HepG2 (cell line): ENCODE results near the gene PNRC1. TPM values are rescaled to one million over a fixed set of nuclear protein-coding genes. Genes with fewer than 3 reads are reported as not detected.
"Not testable (repeated sequence)": the region's sequence is repeated elsewhere in the genome, so short reads cannot be mapped to it uniquely, and the experiment has no call there.

Experiments used
- ATAC-seq: fragments of 200-7000 bp; cut with Tn5 transposase; 3 replicates; pipeline ENCODE4 v1.9.1; 2020; ENCODE audit warnings: mild to moderate bottlenecking, moderate library complexity
- BruUV-seq: library from RNA; stranded (reverse); fragments of 400-500 nt; replicated peaks from 2 replicates; lab custom pipeline; 2021; lab: Mats Ljungman, UMichigan
- CTCF ChIA-PET: fragments of 300-600 bp; formaldehyde crosslinking; extraction: SDS; loops from one replicate; lab custom pipeline; 2021; ENCODE audit warnings: low total read pairs, inconsistent platforms, low intra/inter-chr PET ratio; lab: Yijun Ruan, JAX
- POLR2A ChIA-PET: fragments of 350-600 bp; sonication (Branson Sonifier 250); formaldehyde crosslinking; loops from one replicate; lab custom pipeline; 2020; ENCODE audit warnings: antibody characterized with exemption, inconsistent platforms; lab: Yijun Ruan, JAX
- DNase-seq: peaks from one replicate; pipeline ENCODE4 v3.0.0-alpha.2; 2015; ENCODE audit warnings: low spot score
- FAIRE-seq: peaks from 3 replicates; lab custom pipeline; 2011; peaks lifted over from hg19 to GRCh38; lab: Jason Lieb, UNC
- H2AFZ ChIP-seq: one replicate; pipeline ENCODE4 v1.6.1; 2011; ENCODE audit warnings: low read length, inconsistent platforms
- H3K27ac ChIP-seq: fragments of 300-600 bp; 3 replicates; pipeline ENCODE4 v1.8.0; 2011; ENCODE audit warnings: mixed run types, mild to moderate bottlenecking, mixed read lengths, low read length, inconsistent platforms; ENCODE audit not compliant: insufficient read depth; ENCODE audit errors: extremely low read length
- H3K27me3 ChIP-seq, 2 experiments: fragments of 200-600 bp in 1 of 2; 2 replicates in 1 of 2; 3 replicates in 1 of 2; pipeline versions ENCODE4 v1.6.0 to v1.8.0; 2011; ENCODE audit warnings: low read length in 2 of 2, mild to moderate bottlenecking in 2 of 2, moderate library complexity in 2 of 2, inconsistent platforms in 1 of 2; ENCODE audit not compliant: insufficient read depth in 2 of 2, control insufficient read depth in 1 of 2
- H3K36me3 ChIP-seq, 2 experiments: fragments of 200-600 bp in 1 of 2; replicated peaks in 1 of 2; 2 replicates in 1 of 2; 3 replicates in 1 of 2; pipeline versions ENCODE4 v1.5.1 to v1.8.0; 2011; ENCODE audit warnings: low read length in 2 of 2, inconsistent platforms in 1 of 2; ENCODE audit not compliant: insufficient read depth in 2 of 2, control insufficient read depth in 1 of 2
- H3K4me1 ChIP-seq: 2 replicates; pipeline ENCODE4 v1.5.1; 2012; ENCODE audit warnings: low read length, inconsistent platforms; ENCODE audit not compliant: insufficient read depth
- H3K4me2 ChIP-seq: 2 replicates; pipeline ENCODE4 v1.6.0; 2011; ENCODE audit warnings: low read depth, low read length, inconsistent platforms
- H3K4me3 ChIP-seq, 3 experiments: fragments of 200-600 bp in 1 of 3; sonication (generic), shearing (Covaris generic) in 1 of 3; replicated peaks in 1 of 3; 2 replicates each; pipeline ENCODE4 v1.5.1; 2011 to 2016; ENCODE audit warnings: low read length in 3 of 3, inconsistent platforms in 2 of 3, low read depth in 2 of 3, mild to moderate bottlenecking in 2 of 3, control low read depth in 1 of 3, mixed read lengths in 1 of 3; ENCODE audit not compliant: insufficient read depth in 1 of 3
- H3K79me2 ChIP-seq: one replicate; pipeline ENCODE4 v1.6.1; 2011; ENCODE audit warnings: low read length, inconsistent platforms; ENCODE audit not compliant: insufficient read depth
- H3K9ac ChIP-seq: 2 replicates; pipeline ENCODE4 v1.6.0; 2011; ENCODE audit warnings: mild to moderate bottlenecking, low read depth, low read length, inconsistent platforms; ENCODE audit not compliant: insufficient read depth
- H3K9me3 ChIP-seq: 2 replicates; pipeline ENCODE4 v1.5.1; 2012; ENCODE audit warnings: mild to moderate bottlenecking, low read length
- H4K20me1 ChIP-seq: 2 replicates; pipeline ENCODE4 v1.6.0; 2011; ENCODE audit warnings: inconsistent platforms, mild to moderate bottlenecking, low read length, moderate library complexity; ENCODE audit not compliant: insufficient read depth
- ARNT2 ChIP-seq: sonication (generic); formaldehyde crosslinking; IDR thresholded peaks from 2 replicates; pipeline ENCODE4 v1.8.0; 2022; ENCODE audit warnings: mild to moderate bottlenecking, low read depth, missing genetic modification reagents, moderate library complexity
- GLMP ChIP-seq: sonication (generic); formaldehyde crosslinking; IDR thresholded peaks from 2 replicates; pipeline ENCODE4 v1.9.0; 2021; ENCODE audit warnings: missing genetic modification reagents, mild to moderate bottlenecking, borderline replicate concordance
- GMEB1 ChIP-seq: sonication (generic); formaldehyde crosslinking; IDR thresholded peaks from 2 replicates; pipeline ENCODE4 v1.5.1; 2020; ENCODE audit warnings: missing genetic modification reagents, mild to moderate bottlenecking, borderline replicate concordance
- MAFK ChIP-seq, 2 experiments: IDR thresholded peaks in 1 of 2; conservative IDR thresholded peaks in 1 of 2; 2 replicates each; pipeline ENCODE4 v1.6.1; 2011; ENCODE audit warnings: improper control_type of control experiment in 2 of 2, low read length in 2 of 2
- NAIF1 ChIP-seq: sonication (generic); formaldehyde crosslinking; IDR thresholded peaks from 2 replicates; pipeline ENCODE4 v1.5.0; 2020; ENCODE audit warnings: mild to moderate bottlenecking, missing genetic modification reagents, borderline replicate concordance
- ZNF281 ChIP-seq: sonication (generic); formaldehyde crosslinking; IDR thresholded peaks from 2 replicates; pipeline ENCODE4 v1.4.0; 2020; ENCODE audit warnings: missing genetic modification reagents, borderline replicate concordance
- ZNF343 ChIP-seq: sonication (generic); formaldehyde crosslinking; IDR thresholded peaks from 2 replicates; pipeline ENCODE4 v1.4.0; 2020; ENCODE audit warnings: mild to moderate bottlenecking, missing genetic modification reagents
- ZNF558 ChIP-seq: sonication (generic); formaldehyde crosslinking; IDR thresholded peaks from 2 replicates; pipeline ENCODE4 v1.9.0; 2022; ENCODE audit warnings: mild to moderate bottlenecking, missing genetic modification reagents, borderline replicate concordance
- ZNF672 ChIP-seq: sonication (generic); formaldehyde crosslinking; IDR thresholded peaks from 2 replicates; pipeline ENCODE4 v1.8.1; 2022; ENCODE audit warnings: missing genetic modification reagents
- ZNF703 ChIP-seq: sonication (generic); formaldehyde crosslinking; IDR thresholded peaks from 2 replicates; pipeline ENCODE4 v1.5.1; 2020; ENCODE audit warnings: missing genetic modification reagents, mild to moderate bottlenecking, moderate library complexity, borderline replicate concordance
- WGBS: methylation state at CpG from one replicate; pipeline ENCODE4 v1.1.6; 2017; ENCODE audit warnings: low lambda C conversion rate; 5-methylcytosine and 5-hydroxymethylcytosine counted together
- in situ Hi-C: cut with HindIII; loops from 2 replicates; pipeline ENCODE4 v1.10.0; 2017; ENCODE audit warnings: low pct_unique_long_range_greater_than_20kb; ENCODE audit not compliant: extremely low pct_ligation_motif_present
- intact Hi-C: fragments of 100-400 bp; cut with micrococcal nuclease; formaldehyde crosslinking; loops from one replicate; pipeline ENCODE4 v1.10.0; 2022; ENCODE audit not compliant: unreplicated experiment
- polyA plus RNA-seq, 8 experiments: library from polyadenylated mRNA; depleted of rRNA in 3 of 8; stranded (reverse) in 7 of 8; unstranded in 1 of 8; fragments of >200 nt; fragmentation: Illumina TruSeq in 4 of 8; extraction: Trizol in 4 of 8; gene quantifications; 2 replicates each; pipeline versions ENCODE4 v1.2.1 to v1.2.3, GENCODE V29; 2011 to 2016; ENCODE audit warnings: low read depth in 4 of 8, missing spikeins in 1 of 8, mixed read lengths in 1 of 8; ENCODE audit not compliant: insufficient read depth in 1 of 8
- total RNA-seq, 5 experiments: library from RNA; depleted of rRNA; stranded (reverse); fragments of >200 nt; fragmentation: Illumina TruSeq; extraction: Trizol; gene quantifications; 2 replicates each; pipeline ENCODE4 v1.2.3, GENCODE V29; 2016; ENCODE audit warnings: low read depth in 1 of 5

PNRC1 gene
- total and polyA plus RNA-seq, 2 of the 13 experiments (the other 11 are each of a cell fraction or from before 2014, with no cell fraction given): 17.6 to 36.0 TPM

- intact Hi-C loops (no loop called here), in situ Hi-C loops (no loop called here)
- H2AFZ ChIP-seq: no peak overlapping the region
- H3K9me3 ChIP-seq: no peaks in the 10 kb centered on the region
- H3K4me2 ChIP-seq: no peak overlapping the region
- no peaks in the 10 kb centered on the region for H3K79me2 ChIP-seq
- H3K27ac ChIP-seq: no peak overlapping the region
- TF ChIP-seq NAIF1 (CRISPR knock-in tag): no peak
- TF ChIP-seq GLMP (CRISPR knock-in tag): no peak
- no peak for TF ChIP-seq ZNF343 (CRISPR knock-in tag)
- no peak for TF ChIP-seq ZNF672 (CRISPR knock-in tag)
- TF ChIP-seq ZNF558 (CRISPR knock-in tag): no peak
- TF ChIP-seq ARNT2 (CRISPR knock-in tag): no peak
- TF ChIP-seq MAFK (conservative IDR thresholded peaks at IDR 0.05 in 1 of 2, IDR thresholded peaks at IDR 0.05 in 1 of 2; ENCODE audit: low read length in 2 of 2): no peak
- TF ChIP-seq GMEB1 (CRISPR knock-in tag): no peak
- TF ChIP-seq ZNF281: no peak
- no peak for TF ChIP-seq ZNF703
- DNase-seq: no peak
- H3K4me3 ChIP-seq: no peak overlapping the region
- ChIA-PET POLR2A (no interaction called here), CTCF (no interaction called here)
- BruUV-seq: no TSS peak
- no peaks in the 10 kb centered on the region for H4K20me1 ChIP-seq
- no peaks in the 10 kb centered on the region for H3K27me3 ChIP-seq
- no peaks in the 10 kb centered on the region for H3K36me3 ChIP-seq
- no peak for FAIRE-seq
- H3K9ac ChIP-seq: no peak overlapping the region
- no peak for ATAC-seq
- H3K4me1 ChIP-seq: peaks cover 20% of the 10 kb centered on the region
- WGBS: 82% methylated on average over 1 of the region's 1 CpG
Measured at GRCh38 chr6:89063881-89064280, 16.7 kb upstream of the PNRC1 start.

- CTCF ChIA-PET, H3K9ac ChIP-seq, DNase-seq, ATAC-seq, H3K79me2 ChIP-seq, H2AFZ ChIP-seq, BruUV-seq, H3K36me3 ChIP-seq, intact Hi-C loops, H3K4me2 ChIP-seq, in situ Hi-C loops, FAIRE-seq, H3K27me3 ChIP-seq, H4K20me1 ChIP-seq, H3K4me3 ChIP-seq, H3K9me3 ChIP-seq, H3K27ac ChIP-seq: not testable (repeated sequence)
- peaks cover 29% of the 10 kb centered on the region for H3K4me1 ChIP-seq
- WGBS: no CpG with 5 or more reads among the region's 22 CpGs
- POLR2A ChIA-PET: interaction anchor here (1.2 to 8.6 kb wide), 2 partner anchors 13 to 17 kb away, joined by 3 to 117 read pairs; partner anchors contain the start of gene PNRC1
Measured at GRCh38 chr6:89064931-89065330, 15.6 kb upstream of the PNRC1 start.
